Vagina (tissue), 2 donors: ENCODE data around the gene SPSB2. TPM values are rescaled to one million over a fixed set of nuclear protein-coding genes. Genes with fewer than 3 reads are reported as not detected.
"Not testable (repeated sequence)": the region's sequence is repeated elsewhere in the genome, so short reads cannot be mapped to it uniquely, and the experiment has no call there.

Source experiments
- DNase-seq, 2 donors: peaks; one replicate each; pipeline ENCODE4 v3.0.0-alpha.2; 2017; ENCODE audit errors: extremely low spot score in 2 of 2
- H3K27ac ChIP-seq: fragments of 200-600 bp; sonication (generic); one replicate; pipeline ENCODE4 v1.5.1; 2019
- H3K27me3 ChIP-seq: fragments of 200-600 bp; sonication (generic); one replicate; pipeline ENCODE4 v1.5.1; 2019
- H3K36me3 ChIP-seq, 2 donors: fragments of 200-600 bp; sonication (generic); one replicate each; pipeline ENCODE4 v1.5.1; 2017 to 2019
- H3K4me1 ChIP-seq: fragments of 200-600 bp; sonication (generic); one replicate; pipeline ENCODE4 v1.5.1; 2019
- H3K4me3 ChIP-seq, 2 donors: fragments of 200-600 bp; sonication (generic); 1 replicate in 1 of 2; 2 replicates in 1 of 2; pipeline ENCODE4 v1.5.1; 2016 to 2019
- H3K9me3 ChIP-seq: fragments of 200-600 bp; sonication (generic); one replicate; pipeline ENCODE4 v1.5.1; 2019
- POLR2A ChIP-seq, 2 donors: fragments of 450-650 bp; IDR thresholded peaks; one replicate each; pipeline ENCODE4 v1.6.1; 2017; ENCODE audit warnings: antibody characterized with exemption in 2 of 2, mild to moderate bottlenecking in 2 of 2, moderate library complexity in 2 of 2
- POLR2AphosphoS5 ChIP-seq, 2 donors: sonication (generic); formaldehyde crosslinking; IDR thresholded peaks; one replicate each; pipeline ENCODE4 v1.9.0; 2017; ENCODE audit warnings: antibody characterized with exemption in 2 of 2, mild to moderate bottlenecking in 2 of 2, low read depth in 1 of 2; ENCODE audit not compliant: insufficient read depth in 1 of 2
- intact Hi-C: fragments of 100-400 bp; cut with DNase I; formaldehyde crosslinking; loops from one replicate; pipeline ENCODE4 v1.15.1; 2023
- total RNA-seq: library from RNA; depleted of rRNA; stranded (reverse); fragments of >200 nt; gene quantifications from one replicate; pipeline ENCODE4 v1.2.3, GENCODE V29; 2016
- TF ChIP-seq, protein P1 (sequence below), 3 experiments: fragments of 450-650 bp in 2 of 3; fragments of 200-600 bp in 1 of 3; sonication (generic) in 1 of 3; IDR thresholded peaks; one replicate each; pipeline ENCODE4 v1.5.1; 2017 to 2019; ENCODE audit warnings: antibody characterized with exemption in 3 of 3, mild to moderate bottlenecking in 2 of 3, moderate library complexity in 2 of 3

Gene SPSB2
- total RNA-seq, 1 donor from 2014 or later, result 3.2 TPM

DNA sequence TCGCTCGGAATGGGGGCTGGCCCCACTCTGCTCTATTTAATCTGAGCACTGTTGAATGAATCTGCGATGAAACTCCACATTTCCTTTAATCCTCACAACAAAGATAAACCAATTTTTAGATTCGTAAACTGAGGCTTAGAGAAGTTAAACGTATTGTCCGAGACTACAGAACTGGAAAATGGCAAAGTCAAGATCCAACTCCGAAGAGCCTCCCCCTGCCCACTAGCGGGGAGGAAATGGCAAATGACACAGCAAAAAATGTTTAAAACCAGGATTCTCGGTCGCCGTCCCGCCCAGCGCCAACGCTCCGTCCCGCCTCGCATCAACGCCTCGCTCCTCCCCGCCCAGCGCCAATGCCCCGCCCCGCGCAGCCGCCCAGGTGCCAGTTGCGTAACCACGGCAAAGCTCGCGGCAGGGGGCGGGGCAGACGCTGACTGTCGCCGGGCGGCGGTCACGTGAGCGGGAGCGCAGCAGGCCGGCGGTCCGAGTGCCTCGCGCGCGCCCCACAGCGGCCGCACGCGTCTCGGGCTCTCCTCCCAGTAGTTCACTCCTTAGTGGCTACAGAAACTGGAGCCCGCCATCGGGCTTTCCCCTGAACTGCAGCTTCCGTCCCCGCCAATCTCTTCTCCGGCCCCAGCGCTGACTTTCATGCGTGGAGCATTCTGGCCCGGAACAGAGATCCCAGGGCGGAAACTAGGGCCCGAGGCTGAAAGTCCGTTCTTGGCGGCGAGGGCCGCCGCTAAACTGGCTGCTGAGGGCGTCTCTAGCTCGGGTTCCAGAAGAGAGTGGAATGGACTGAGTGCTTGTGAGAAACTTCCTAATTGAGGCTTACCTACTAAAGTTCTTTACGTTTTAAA lies 17.9 kb upstream of the SPSB2 start:
- intact Hi-C loops, result no loop called here
- Histone ChIP-seq H3K27ac (peak overlapping the region; percentile 93), H3K4me1 (peaks cover 8% of the 10 kb centered on the region), H3K36me3 (no peaks in the 10 kb centered on the region), H3K4me3 (peak overlapping the region; percentile 49 to 51), H3K9me3 (no peaks in the 10 kb centered on the region), H3K27me3 (no peaks in the 10 kb centered on the region)
- TF ChIP-seq, protein P1, sequence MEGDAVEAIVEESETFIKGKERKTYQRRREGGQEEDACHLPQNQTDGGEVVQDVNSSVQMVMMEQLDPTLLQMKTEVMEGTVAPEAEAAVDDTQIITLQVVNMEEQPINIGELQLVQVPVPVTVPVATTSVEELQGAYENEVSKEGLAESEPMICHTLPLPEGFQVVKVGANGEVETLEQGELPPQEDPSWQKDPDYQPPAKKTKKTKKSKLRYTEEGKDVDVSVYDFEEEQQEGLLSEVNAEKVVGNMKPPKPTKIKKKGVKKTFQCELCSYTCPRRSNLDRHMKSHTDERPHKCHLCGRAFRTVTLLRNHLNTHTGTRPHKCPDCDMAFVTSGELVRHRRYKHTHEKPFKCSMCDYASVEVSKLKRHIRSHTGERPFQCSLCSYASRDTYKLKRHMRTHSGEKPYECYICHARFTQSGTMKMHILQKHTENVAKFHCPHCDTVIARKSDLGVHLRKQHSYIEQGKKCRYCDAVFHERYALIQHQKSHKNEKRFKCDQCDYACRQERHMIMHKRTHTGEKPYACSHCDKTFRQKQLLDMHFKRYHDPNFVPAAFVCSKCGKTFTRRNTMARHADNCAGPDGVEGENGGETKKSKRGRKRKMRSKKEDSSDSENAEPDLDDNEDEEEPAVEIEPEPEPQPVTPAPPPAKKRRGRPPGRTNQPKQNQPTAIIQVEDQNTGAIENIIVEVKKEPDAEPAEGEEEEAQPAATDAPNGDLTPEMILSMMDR (IDR thresholded peaks at IDR 0.05), result peak; percentile 83 to 98 (median 93)
- TF ChIP-seq POLR2AphosphoS5 (IDR thresholded peaks at IDR 0.05; ENCODE audit: insufficient read depth in 1 of 2, low read depth in 1 of 2) (peak in 1 of 2 donors; percentile 87), POLR2A (IDR thresholded peaks at IDR 0.05) (peak in 1 of 2 donors; percentile 65)
- DNase-seq, result peak in 1 of 2 donors; percentile 96

DNA sequence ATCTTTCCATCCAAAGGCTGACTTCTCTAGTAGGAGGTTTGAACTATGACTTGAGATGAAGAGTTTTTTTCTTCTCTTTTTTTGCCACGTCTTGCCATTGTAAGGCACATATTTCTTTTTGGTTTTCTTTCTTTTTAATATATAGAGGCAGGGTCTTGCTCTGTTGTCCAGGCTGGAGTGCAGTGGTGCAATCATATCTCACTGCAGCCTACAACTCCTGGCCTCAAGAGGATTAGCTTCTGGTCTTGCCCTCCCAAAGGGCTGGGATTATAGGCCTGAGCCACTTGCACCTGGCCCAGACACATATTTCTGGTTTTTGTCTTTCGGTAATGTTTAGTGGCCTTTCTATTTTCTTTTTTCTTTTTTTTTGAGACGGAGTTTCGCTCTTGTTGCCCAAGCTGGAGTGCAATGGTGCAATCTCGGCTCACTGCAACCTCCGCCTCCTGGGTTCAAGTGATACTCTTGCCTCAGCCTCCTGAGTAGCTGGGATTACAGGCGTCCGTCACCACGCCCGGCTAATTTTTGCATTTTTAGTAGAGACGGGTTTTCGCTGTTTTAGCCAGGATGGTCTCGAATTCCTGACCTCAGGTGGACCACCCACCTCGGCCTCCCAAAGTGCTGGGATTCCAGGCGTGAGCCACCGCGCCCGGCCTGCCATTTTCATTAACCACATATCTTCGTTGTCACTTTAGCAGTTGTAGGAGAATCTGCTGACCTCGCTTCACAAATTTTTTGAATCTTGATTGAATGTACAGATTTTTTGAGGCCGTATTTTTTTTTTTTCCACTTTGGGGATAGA lies 16.9 kb upstream of the SPSB2 start:
- H3K9me3 ChIP-seq, H3K27me3 ChIP-seq, intact Hi-C loops: not testable (repeated sequence)

DNA sequence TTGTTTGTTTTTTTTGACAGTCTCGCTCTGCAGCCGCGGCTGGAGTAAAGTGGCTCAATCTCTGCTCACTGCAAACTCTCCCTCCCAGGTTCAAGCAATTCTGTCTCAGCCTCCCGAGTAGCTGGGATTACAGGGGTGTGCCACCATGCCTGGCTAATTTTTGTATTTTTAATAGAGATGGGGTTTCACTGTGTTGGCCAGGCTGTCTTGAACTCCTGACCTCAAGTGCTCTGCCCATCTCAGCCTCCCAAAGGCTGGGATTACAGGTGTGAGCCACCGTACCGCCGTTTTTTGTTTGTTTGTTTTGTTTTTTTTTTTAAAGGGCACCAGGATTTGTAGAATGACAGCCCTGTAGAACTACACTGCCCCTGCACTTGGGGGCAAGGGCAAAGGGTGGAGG lies 15.7 kb upstream of the SPSB2 start:
- DNase-seq, H3K4me1 ChIP-seq, intact Hi-C loops, H3K9me3 ChIP-seq, H3K27ac ChIP-seq, H3K27me3 ChIP-seq, H3K4me3 ChIP-seq: not testable (repeated sequence)
- peaks cover 0 to 14% of the 10 kb centered on the region in 2 donors for H3K36me3 ChIP-seq

More for the DNA sequence above, 16.9 kb upstream of the SPSB2 start:
- peak overlapping the region; percentile 93 for H3K27ac ChIP-seq
- H3K4me1 ChIP-seq, H3K4me3 ChIP-seq, H3K36me3 ChIP-seq, DNase-seq: not testable (repeated sequence)

DNA sequence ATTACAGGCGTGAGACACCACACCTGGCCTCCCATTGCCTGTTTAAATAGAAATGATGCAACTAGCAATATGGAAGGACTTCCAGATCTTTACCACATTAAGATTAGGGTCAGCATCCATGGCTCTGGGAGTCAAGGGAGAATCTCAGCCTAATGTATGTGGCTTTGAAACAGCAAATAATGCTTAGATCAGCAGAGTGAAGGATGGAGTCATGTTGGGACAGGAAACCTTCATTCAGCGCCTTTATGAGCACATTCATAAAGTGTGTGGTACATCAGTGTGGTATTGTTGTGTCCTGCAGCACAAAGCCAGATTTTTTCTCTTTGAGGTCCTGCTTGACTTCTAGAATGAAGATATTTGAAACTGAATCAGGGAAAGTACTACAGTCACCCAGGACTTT lies 15.3 kb upstream of the SPSB2 start:
- no peak for DNase-seq
- TF ChIP-seq, protein P1 (IDR thresholded peaks at IDR 0.05), result no peak
- TF ChIP-seq POLR2AphosphoS5 (IDR thresholded peaks at IDR 0.05; ENCODE audit: insufficient read depth in 1 of 2, low read depth in 1 of 2), result no peak
- TF ChIP-seq POLR2A (IDR thresholded peaks at IDR 0.05), result no peak
- intact Hi-C loops, result no loop called here
- no peak overlapping the region for H3K4me3 ChIP-seq
- H3K27me3 ChIP-seq, result no peaks in the 10 kb centered on the region
- H3K4me1 ChIP-seq, result peaks cover 8% of the 10 kb centered on the region
- no peaks in the 10 kb centered on the region for H3K9me3 ChIP-seq
- no peak overlapping the region for H3K27ac ChIP-seq
- peaks cover 0 to 16% of the 10 kb centered on the region in 2 donors for H3K36me3 ChIP-seq

DNA sequence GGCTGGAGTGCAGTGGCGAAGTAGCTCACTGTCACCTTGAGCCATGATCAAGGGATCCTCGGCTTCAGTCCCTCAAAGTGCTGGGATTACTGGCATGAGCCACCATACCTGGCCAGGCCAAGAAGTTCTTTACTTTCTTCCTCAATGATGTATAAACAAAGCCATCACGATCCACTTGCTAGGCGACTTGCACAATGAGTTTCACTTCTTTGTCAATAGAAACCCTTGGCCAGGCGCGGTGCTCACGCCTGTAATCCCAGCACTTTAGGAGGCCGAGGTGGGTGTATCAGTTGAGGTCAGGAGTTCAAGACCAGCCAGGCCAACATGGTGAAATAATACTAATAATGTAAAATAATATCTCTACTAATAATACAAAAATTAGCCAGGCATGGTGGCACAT lies 14.4 kb upstream of the SPSB2 start:
- intact Hi-C loops, result no loop called here
- TF ChIP-seq, protein P1 (IDR thresholded peaks at IDR 0.05), result no peak
- no peak for TF ChIP-seq POLR2A (IDR thresholded peaks at IDR 0.05)
- no peak for TF ChIP-seq POLR2AphosphoS5 (IDR thresholded peaks at IDR 0.05; ENCODE audit: insufficient read depth in 1 of 2, low read depth in 1 of 2)
- Histone ChIP-seq H3K36me3 (peaks cover 0 to 16% of the 10 kb centered on the region in 2 donors), H3K27ac (no peak overlapping the region), H3K4me3 (no peak overlapping the region), H3K4me1 (peaks cover 8% of the 10 kb centered on the region), H3K27me3 (no peaks in the 10 kb centered on the region), H3K9me3 (no peaks in the 10 kb centered on the region)
- DNase-seq, result no peak

DNA sequence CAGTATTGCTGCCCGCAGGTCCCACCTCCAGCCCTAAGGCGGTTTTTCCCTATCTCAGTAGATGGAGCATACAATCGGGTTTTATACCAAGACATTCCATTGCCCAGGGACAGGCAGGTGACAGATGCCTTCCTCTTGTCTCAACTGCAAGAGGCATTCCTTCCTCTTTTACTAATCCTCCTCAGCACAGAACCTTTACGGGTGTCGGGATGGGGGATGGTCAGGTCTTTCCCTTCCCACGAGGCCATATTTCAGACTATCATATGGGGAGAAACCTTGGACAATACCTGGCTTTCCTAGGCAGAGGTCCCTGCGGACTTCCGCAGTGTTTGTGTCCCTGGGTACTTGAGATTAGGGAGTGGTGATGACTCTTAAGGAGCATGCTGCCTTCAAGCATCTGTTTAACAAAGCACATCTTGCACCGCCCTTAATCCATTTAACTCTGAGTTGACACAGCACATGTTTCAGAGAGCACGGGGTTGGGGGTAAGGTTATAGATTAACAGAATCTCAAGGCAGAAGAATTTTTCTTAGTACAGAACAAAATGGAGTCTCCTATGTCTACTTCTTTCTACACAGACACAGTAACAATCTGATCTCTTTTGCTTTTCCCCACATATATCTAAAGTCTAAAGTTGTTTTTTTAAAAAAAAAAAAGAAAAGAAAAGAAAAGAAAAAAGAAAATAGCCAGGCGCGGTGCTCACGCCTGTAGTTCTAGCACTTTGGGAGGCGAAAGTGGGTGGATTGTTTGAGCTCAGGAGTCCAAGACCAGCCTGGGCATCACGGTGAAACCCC lies 13.3 kb upstream of the SPSB2 start:
- H3K27ac ChIP-seq, H3K9me3 ChIP-seq, H3K27me3 ChIP-seq, H3K4me3 ChIP-seq, DNase-seq, H3K4me1 ChIP-seq, intact Hi-C loops: not testable (repeated sequence)
- peaks cover 0 to 16% of the 10 kb centered on the region in 2 donors for H3K36me3 ChIP-seq
